Stimulated activated CD4-positive, alpha-beta T cell treated with anti-CD3 and anti-CD28 coated beads, Interleukin-4, amount 100 ng/mL, for 4 hours (primary cell): Measurements from ENCODE around the gene HAUS3.

ENCODE experiments used
- DNase-seq, 2 experiments: peaks; one replicate each; pipeline ENCODE4 v3.0.0-alpha.2; 2020

Gene HAUS3

DNA sequence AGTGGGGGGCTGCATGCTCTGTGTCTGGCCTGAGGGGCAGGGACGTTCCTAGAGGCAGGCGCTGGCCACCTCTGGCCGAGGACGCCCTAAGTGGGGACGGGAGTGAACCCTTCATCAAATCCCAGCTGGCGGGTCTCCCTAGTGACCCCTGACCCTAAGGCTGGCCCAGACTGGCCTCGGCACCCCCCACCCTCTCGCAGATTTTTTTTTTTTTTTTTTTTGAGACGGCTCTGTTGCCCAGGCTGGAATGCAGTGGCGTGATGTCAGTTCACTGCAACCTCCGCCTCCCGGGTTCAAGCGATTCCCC is 21.0 kb upstream of the HAUS3 start:
- no peak for DNase-seq

DNA sequence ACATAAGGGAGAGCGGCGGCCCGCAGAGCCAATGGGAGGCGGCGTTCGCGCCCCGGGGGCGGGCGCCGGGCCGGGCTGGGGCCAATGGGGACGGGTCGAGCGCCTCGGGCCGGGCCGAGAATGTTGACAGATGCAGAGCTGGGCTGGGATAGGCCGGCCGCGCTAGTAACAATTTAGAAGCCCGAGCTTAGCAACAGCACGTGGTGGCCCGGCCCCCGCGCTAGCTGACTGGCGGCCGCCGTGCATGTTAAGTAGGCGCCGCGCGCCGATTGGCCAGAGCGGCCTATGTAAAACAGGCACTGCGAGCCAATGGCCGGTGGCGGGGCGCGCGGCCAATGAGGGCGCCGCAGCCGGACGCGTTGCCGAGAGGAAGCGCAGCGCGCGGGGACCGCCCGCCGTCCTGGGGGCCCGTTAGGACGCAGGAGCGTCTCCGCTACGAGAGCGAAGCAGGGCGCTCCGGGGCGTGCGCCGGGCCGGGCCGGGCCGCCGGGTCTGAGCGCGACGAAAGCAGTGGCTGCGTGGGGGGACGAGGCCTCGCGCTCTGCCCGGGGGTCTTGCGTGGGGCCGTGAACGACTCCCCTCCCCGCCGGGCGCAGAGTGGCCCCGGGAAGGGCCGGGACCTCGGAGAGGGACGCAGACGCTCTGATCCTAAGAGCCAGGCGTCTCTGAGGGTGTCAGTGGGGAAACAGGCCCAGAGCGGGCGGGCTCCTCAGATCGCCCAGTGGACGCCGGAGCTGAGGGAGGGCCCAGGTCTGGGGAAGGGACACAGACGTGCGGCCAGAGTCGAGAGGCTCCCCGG is 20.4 kb upstream of the HAUS3 start:
- DNase-seq = peak; percentile 95 to 98

DNA sequence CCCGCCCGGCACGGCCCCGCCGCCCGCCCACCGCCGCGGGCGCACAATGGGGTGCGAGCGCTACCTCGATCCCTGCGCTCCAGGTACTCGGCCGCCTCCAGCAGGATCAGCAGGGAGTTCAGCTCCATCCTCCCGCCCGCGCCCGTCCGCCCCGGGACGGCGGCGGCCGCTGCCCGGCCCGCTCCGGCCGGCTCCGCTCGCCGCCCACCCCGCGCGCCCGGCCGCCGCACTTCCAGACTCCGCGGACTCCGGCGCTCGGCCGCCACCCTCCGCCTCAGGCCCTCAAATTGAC is 19.9 kb upstream of the HAUS3 start, which contains the start of gene MXD4:
MXD4 (minus strand) TSS at position 257 of the 292 bp plus-strand sequence; CDS start at position 128, 129 bp downstream.
- no peak for DNase-seq

DNA sequence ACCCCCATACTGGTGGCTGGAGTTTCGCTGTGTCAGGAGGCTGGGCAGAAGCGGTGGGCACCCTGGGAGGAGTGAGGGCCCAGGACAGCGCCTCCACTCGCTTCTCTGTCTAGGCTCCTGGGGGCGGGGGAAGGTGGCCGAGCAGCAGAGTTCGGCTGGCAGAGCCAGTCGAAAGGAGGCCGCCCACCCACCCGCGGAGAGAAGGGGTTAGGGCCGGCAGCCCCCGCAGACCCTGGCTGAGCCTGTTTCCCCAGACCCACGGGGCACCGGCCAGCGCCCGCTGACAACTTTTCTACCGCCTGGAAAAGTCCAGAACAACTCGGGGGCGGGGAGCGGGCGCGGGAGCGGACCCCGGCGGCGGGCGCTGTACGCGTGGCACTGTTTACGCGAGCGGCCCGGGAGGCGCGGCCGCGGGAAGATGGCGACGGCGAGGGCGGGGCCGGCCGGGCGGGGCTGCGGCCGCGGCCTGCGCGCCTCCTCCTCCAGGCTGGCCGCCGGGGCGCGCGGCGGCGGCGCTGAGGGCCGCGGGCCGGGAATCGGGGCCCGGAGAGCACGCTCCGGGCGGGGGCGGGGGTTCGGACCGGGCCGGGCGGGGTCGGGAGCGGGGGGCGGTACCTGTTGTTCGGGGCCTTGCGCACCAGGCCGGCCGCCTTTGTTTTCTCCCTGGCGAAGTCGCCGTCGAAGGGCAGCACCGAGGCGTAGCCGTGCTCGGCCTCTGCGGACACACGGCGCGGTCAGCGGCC is 19.4 kb upstream of the HAUS3 start:
- DNase-seq = peak; percentile 17 to 54

DNA sequence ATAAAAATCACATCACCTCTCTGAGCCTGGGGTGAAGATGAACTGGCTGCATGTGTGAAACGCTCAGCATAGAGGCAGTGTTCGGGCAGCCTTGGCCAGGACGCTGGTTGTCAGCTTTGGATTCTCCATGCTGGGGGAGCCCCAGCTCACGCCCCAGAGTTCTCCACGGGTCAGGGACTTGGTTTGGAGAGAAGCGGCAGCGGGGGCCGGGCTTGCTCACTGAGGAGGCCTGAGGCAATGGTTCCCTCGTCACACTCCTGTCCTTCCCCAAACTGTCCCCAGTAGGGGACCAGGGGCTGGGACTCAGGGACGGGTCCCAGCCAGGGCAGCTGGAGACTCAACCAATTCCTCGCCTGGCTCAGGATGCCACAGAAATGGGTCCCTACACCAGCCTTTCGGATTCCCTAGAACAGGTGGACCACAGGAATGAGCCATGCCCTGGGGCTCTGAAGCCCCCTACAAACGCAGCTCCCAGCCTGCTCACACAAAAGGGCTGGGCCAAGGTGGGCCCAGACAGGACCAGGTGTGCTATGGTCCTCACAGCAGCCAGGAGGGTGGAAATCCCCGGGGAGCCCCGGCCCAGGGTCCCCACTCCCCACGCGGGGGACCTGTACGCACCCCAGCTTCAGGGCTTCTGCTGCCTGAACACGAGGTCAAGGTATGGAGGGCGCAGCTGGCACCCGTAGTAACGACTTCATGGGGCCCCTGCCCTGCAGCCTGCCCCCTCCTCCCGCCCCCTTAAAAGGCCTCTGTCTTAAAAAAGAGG is 18.6 kb upstream of the HAUS3 start:
- no peak for DNase-seq

DNA sequence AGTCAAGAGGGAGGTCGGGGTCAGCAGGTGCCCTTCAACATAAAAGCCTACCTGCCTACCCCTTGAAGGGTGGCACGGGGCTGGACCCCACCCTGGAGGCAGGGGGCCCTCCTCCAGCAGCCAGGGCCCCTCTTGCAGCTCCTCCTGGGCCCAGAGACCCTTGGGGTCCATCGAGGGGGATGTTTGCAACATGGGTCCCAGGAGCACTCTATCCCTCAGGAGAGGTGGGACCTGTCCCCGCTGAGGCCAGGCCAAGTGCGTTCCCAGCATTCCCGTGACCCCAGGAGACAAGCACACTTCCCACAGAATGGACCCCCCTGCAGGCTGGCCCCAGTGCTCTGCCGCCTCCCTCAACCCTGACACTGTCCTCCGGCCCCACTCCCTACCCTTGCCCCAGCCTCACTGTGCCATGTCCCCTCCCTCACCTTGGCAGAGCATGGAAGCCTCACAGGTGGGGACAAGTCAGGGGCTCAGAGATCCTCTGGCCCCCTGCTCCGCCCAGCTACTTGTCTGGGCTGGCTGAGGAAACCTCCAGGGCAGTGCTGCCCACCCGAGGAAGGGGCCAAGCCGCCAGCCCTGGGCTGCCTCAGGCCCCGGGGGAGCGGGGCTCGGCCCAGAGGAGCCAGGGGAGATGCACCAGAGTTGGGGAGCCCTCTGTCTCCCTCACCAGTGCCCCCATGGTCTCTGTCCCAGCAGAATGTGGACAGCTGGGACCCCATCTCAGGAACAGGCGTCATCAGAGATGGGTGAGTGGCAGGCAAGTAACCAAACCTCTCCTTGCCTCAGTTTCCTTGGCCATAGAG is 17.8 kb upstream of the HAUS3 start:
- peak in 1 of 2 experiments; percentile 0 for DNase-seq

DNA sequence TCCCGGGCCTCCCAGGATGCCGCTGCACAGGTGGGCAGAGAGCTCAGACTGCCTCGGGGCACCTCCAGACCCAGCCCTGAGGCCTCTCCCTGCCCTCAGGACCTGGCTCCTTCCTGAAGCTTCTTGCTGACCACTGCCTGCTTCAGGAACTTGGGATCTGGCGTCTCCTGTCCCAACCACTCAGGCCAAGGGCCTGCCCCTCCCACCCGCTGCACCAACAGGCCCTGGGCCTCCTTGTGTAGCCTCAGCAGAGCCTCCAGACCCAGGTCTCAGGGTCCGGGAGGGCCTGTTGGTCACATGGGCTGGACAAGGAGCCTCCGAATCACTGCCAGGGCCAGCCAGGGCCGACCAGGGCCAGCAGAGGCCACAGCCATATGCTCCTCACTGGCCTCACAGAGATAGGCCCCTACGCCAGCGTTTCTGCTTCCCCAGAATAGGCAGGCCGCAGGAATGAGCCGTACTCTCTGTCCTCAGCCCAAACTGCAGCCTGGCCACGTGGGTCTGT is 17.2 kb upstream of the HAUS3 start:
- DNase-seq = peak in 1 of 2 experiments; percentile 1

DNA sequence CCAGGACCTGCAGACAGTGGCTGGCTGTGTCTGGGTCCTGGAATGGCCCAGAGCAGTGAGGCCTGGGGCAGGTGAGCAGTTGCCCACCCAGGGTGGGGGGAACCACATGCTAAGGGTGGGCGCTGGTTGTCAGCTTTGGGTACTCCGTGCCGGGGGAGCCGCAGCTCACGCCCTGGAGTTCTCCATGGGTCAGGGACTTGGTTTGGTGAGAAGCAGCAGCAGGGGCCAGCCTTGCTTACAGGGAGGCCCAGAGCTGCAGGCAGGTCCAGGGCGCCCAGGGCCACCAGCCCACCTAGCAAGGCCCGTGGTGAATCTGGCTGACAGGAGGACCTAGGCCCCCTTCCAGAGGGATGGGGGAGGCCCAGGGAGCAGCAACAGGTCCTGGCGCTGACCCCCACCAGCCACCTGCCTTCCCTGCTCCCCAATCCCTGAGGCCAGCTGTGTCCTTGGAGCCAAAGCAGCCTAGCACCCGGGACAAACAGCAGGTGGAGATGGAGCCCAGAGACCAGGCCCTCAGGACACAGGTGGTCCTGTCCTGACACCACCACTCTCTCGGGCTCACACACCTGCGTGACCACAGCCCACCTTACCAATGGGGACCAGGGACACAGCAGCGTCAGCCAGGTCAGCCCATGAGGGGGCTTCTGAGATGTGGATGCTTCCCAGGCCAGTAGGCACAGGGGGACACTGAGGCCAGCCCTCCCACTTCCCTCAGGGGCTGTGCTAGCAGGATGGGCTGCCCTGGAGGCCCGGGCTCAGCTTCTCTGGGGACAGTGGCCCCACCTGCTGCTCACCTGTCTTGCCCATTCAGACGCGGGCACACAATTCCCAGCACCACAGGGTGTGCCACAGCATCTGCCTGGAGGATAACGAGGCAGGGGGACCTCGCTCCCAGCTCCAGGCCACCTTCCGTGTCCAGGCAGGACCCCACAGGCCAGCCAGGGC is 16.4 kb upstream of the HAUS3 start:
- DNase-seq = peak in 1 of 2 experiments; percentile 0

DNA sequence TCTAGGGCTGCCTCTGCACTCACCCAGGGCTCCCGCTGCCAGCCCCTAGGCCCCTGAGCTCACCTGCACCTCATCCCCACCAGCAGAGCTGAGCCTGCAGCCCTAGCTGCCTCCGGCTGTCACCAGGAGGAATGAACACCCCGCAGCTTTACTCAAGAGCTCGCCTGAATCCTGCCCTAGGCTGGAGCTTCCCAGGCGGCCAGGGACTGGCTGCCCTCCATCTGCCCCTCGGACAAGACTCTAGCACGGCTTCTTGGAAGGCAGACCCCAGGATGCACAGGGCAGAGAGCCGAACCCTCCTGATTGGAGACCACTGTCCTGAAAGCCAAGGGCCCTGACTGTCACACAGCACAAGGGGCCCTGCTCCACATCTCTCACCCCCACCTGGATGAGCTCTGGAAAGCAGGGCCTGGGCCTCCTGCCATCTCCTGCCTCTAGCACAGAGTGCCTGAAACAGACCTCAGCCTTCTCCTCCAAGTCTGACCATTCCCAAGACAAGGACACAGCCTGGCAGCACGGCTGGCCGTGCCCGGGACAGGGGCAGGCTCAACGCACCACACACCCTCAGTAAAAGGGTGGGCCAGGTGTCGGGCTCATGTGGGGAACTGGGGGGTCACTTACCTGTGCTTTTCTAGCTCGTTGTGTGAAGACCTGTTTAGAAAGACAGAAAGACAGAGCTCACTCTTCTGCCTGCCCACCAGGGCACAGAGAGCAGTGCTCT is 15.6 kb upstream of the HAUS3 start:
- no peak for DNase-seq

DNA sequence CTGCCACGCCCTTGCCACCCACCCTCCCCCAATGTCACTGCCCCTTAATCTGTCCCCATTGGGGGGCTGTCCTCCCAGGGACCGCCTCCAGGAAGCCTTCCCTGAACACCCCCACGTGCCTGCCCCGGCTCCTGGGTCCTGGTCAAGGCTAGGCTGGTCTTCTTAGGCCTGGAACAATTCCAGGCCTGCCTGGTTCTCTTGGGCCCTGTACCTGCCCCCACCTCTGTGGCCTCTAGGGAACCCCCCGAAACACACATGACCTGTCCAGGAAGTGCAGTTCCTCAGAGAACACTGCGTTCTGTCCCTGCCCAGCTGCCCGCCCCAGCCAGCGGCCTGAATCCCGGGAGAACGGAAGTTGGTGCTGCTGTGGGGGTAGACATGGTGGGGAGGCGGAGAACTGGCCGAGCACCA is 14.9 kb upstream of the HAUS3 start:
- DNase-seq = no peak

DNA sequence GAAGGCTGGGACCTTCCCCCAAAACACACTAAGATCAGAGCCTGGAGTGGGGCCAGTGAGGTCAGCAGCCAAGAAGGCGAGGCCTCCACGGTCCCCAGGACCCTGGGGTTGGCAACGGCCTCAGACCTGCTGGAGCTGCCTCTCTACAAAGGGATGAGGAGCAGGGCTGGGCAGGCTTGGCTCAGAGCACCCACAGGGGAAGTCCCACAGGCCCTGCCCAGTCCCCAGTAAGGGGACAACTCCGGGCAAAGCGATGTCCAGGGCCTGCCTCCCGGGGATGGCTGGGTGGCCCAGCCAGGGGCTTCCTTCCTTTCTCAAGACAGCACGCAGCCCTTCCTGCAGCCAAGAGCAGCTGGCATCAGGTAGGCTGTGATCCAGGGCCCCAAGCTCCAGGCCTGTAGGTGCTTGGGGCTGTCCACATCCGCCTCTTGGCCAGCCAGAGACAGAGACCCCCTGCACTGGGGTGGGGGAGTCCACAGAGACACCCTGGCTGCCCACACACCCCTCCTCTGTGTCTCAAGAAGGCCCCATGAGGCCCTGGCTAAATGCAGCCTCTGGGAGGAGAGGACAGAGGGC is 14.3 kb upstream of the HAUS3 start:
- peak in 1 of 2 experiments; percentile 0 for DNase-seq

DNA sequence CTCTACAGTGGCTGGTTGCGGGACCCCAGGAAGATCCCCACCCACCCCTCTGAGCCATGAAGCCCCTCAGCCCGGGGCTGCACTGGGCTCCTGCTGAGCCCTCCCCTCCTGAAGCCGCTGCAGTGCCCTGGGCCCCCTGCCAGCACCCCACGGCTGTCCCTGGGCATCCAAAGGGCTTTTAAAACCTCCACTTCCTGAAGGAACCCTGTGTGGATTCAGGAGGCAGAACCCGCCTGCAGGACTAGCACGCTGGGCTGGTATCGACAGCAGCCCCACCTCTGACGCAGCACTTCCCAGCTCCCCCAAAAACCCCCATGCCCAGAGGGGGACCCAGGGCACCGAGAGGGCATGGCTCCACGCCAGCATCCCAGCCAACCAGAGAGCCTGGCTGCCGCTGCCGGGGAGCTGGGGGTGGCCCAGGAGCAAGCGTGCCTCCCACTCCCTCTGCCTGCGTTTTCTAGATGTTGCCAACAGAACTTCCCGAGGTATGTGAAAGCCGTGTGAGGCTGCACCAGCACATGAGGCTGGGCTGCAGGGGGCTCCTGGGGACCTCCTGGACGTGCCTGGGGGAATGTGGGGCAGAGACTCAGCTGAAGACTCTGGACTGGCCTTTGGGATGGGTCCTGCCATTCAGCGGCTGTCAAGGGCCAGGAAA is 13.7 kb upstream of the HAUS3 start:
- peak in 1 of 2 experiments; percentile 0 for DNase-seq

DNA sequence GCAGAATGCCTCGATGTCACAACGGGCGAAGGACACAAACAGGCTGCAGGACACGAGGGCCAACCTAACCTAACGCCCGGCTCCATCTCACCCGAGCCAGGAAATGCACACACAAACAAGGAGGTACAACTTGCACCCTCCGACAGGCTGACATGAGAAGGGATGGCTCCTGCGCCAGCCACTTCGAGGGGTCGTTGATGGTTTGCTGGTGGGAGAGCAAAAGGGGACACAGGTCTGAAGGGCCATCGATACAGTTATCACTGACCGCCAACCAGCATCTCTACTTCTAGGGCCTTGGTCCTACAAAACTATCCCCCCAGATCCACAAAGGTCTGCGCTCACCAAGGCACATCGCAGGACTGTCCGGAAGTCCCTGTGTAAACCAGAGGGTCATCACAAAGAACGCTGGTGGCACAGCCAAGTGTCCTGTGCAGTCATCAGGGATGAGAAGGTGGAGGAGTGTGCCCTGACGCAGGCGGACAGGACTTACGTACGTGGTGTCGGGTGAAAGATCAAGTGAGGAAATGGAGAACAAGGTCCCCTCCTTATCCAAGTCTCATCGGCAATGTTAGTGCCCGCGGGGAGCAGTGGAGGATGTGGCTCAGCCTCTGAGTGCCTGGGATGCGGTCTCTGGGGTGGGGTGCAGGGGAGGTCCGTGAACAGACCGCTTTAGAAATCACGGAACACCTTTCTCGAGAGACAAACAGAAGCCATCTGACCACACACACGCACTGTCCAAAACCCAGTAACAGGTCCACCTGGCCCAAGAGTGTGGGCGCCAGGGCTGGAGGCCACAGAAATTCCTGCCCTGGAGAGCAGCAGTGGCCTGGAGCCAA is 13.0 kb upstream of the HAUS3 start:
- DNase-seq = no peak

DNA sequence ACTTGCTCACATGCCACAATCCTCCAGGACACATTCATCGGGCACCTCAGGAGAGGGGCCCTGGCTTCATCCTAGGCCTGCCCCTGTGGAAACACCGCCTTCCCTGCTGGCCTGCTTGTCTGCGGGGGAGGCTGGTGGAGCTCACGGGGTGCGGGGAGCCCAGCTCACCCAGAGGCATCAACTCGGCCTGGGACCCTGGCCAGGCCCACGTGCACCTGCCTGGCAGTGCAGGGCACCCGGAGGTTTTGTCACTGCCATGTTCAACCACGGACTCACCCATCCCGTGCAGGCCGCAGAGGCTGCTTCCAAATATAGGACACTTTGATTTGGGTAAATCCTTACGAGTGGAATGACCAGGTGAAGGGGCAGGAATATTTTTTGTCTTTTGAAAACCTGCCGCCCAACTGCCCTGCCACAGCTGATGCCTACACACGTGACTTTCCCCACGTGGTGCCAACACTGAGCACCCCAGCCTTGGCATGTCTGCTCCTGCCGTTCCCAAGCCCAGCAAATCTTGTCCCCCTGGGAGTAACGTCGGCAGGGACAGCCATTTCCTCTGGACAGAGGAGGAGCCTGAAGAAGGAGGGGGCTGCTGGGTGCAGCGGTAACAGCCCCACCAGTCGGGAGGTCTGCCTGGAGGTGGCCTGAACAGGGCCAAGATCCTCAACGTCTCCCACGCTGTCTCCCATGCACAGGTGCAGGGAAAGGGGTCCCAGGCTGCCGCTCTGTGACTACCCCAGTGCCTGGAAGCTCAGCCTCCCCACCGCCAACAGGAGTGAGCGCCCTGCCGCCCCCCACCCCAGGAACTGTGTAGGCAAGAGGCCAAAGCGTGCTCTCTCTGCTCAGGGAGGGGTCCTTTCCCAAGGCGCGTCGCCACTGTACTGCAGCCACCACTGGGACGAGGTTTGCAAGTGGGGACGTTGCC is 11.5 kb upstream of the HAUS3 start:
- DNase-seq = peak in 1 of 2 experiments; percentile 0

DNA sequence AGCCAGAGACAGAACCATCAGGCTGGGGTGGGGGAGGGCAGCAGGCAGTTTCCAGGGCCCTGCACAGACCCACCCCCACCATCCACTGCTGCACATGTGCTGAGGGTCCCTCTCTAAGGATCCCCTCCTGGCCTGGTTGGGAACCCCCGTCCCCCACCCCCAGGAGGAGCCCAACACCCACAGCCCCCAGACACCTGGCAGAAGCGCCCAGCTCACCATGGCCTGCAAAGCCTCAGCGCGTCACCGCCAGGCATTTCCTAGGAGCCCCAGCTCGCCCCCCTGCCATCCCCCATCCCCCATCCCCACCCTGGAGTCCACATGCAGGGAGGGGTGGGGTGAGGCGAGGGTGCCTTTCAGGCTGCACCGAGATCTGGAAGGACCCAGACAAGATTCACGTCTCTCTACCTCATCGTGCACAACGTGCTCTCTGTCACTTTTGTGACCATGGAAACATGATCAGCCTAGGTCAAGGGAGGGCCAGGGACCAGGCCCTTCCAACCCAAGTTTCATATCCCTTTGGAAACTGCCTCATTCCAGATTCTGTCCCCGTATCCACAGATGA is 10.7 kb upstream of the HAUS3 start:
- DNase-seq = no peak

DNA sequence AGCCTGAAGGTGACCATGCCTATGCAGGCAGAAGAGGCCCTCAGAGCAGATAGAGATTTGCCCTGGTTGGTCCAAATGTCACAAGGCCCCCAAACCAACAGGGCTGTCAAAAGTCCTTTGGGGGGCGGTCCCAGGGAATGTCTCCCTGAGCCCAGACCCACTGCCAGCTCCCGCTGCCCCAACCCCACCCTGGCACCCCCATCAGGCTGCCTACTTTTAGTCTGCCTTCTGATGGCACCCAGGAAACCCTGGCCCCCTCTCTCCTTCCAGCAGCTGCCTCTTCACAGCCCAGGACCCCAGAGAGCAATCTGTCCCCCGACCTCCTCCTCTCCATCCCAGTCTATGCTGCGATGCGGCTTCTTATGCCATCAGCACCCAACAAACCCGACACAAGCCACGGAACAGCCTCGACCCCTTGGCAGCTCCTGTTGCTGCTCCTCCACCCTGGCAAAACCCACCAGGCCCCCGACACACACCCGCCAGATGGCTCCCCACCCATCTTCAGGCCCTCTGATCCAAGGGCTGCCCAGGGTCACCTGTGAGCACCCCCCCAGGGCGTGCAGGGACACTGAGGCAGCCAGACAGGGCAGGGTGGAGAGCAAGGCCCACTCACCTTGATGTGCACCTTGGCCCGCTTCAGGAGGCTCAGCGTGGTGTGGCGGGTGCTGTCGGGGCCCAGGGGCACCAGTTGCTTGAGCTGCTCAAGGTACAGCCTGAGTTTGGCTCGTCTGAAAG is 10.0 kb upstream of the HAUS3 start:
- DNase-seq = no peak
